Coronary artery (tissue), 2 donors: ENCODE data around the gene CTAGE1.

Experiments
- DNase-seq: peaks from one replicate; pipeline ENCODE4 v3.0.0-alpha.2; 2017; ENCODE audit warnings: low spot score
- H3K27ac ChIP-seq, 2 donors: fragments of 200-600 bp; sonication (generic); one replicate each; pipeline ENCODE4 v1.5.1; 2016 to 2019
- H3K4me3 ChIP-seq: fragments of 200-600 bp; sonication (generic); 2 replicates; pipeline ENCODE4 v1.5.1; 2016; ENCODE audit warnings: mild to moderate bottlenecking, moderate library complexity
- TF ChIP-seq, protein P1 (sequence below): fragments of 200-600 bp; sonication (generic); IDR thresholded peaks from one replicate; pipeline ENCODE4 v1.5.1; 2019; ENCODE audit warnings: antibody characterized with exemption

CTAGE1 gene

DNA sequence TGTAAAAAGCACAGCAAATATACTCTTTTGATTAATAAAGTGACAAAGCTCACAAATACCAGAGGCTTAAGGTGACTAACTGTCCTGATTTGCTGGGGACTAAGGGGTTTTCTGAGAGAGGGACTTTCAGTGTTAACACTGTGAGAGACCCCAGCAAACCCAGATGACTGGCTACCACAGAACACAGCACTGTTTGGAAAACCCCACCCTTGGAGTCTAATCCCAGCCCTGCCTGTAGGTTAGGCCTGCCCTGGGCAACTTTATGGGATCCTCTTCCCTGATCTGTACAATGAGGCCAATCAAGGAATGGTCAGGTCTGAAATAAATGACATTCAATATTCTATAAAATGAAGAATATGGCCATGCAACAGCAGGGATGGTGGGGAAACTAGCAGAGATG is 30.5 kb upstream of the CTAGE1 start:
- no peak overlapping the region for H3K27ac ChIP-seq
- TF ChIP-seq, protein P1, sequence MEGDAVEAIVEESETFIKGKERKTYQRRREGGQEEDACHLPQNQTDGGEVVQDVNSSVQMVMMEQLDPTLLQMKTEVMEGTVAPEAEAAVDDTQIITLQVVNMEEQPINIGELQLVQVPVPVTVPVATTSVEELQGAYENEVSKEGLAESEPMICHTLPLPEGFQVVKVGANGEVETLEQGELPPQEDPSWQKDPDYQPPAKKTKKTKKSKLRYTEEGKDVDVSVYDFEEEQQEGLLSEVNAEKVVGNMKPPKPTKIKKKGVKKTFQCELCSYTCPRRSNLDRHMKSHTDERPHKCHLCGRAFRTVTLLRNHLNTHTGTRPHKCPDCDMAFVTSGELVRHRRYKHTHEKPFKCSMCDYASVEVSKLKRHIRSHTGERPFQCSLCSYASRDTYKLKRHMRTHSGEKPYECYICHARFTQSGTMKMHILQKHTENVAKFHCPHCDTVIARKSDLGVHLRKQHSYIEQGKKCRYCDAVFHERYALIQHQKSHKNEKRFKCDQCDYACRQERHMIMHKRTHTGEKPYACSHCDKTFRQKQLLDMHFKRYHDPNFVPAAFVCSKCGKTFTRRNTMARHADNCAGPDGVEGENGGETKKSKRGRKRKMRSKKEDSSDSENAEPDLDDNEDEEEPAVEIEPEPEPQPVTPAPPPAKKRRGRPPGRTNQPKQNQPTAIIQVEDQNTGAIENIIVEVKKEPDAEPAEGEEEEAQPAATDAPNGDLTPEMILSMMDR: no peak
- no peak for DNase-seq

DNA sequence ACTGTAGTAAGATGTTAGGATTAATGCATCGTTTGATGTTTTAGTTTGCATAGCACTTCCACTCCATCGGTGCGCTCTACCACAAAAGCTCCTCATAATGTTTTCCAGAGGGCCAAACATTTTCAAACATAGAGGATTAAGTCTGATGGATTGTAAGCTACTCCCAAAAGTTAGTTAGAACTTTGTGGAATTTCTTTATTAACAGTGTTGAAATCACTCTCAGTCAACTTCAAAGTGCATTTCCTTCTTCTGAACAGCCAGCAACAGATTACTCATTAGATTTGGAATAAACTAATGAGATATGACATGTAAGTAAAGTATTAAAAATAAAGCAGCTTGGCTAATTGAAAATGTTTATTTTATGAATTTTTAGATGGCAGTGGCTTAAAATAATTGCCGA is 30.1 kb upstream of the CTAGE1 start:
- H3K4me3 ChIP-seq: no peak overlapping the region

More for the DNA sequence above, 30.5 kb upstream of the CTAGE1 start:
- H3K4me3 ChIP-seq: no peak overlapping the region

GRCh38 chr18:22446911-22447310 is 29.2 kb upstream of the CTAGE1 start:
- TF ChIP-seq, protein P1: no peak
- Histone ChIP-seq H3K27ac (no peak overlapping the region), H3K4me3 (no peak overlapping the region)
- DNase-seq: no peak

More for the DNA sequence above, 30.1 kb upstream of the CTAGE1 start:
- TF ChIP-seq, protein P1: no peak
- no peak overlapping the region for H3K27ac ChIP-seq
- DNase-seq: no peak

DNA sequence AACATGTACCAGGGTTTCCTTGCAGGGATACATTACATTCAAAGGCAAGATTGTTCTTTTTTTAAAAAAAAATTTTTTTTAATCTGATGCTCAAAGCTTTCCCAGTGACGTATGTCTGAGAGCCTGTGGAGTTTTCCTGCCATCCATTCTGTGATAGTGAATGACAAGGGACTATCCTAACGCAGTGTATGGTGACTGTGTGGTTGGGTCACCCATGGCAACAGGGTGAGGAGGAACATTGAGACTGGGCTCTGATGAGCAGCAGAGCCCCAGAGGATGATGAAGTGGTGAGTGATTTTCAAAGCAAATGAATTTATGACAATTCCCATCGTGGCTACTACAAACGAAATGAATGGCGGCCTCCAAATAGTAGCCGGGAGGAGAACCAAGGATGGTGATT is 28.6 kb upstream of the CTAGE1 start:
- TF ChIP-seq, protein P1: no peak
- no peak overlapping the region for H3K27ac ChIP-seq
- DNase-seq: no peak
- H3K4me3 ChIP-seq: no peak overlapping the region

DNA sequence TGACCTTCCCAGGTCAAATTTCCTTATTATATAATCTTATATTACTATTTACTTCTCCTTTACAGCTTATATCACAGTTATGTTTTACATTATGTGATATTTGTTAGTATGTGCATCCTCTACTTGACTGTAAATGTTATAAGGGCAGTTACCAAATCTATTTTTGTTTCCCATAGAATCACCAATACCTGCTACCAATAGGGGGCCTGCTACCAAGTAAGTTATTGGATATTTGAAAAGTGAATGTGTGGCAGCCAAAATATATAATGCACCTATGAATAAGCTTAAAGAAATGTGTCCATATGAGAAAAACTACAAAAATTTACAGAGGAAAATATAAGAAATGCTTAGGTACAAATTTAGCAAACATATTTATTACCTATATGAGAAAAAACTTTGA is 23.9 kb upstream of the CTAGE1 start:
- no peak overlapping the region for H3K27ac ChIP-seq
- TF ChIP-seq, protein P1: no peak
- no peak overlapping the region for H3K4me3 ChIP-seq
- no peak for DNase-seq

DNA sequence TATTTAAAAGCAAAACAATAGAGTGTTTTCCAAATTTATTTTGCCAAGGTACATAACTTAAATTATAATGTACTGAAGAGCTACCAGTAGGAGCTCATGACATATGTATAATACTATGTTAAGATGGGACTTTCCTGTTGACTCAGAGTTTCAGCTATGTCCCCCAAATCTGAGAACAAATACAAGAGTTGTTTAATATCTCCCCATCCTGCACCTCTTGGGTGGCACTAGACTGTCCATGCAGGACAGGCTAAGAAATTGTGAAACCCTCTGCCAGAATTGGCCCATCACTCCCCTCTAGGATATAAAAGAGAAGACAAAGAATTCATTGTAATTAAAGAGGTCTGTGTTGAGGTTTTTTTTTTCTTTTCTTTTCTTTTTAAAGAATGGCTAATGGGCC is 21.7 kb upstream of the CTAGE1 start:
- TF ChIP-seq, protein P1: no peak
- no peak for DNase-seq
- no peak overlapping the region for H3K27ac ChIP-seq

DNA sequence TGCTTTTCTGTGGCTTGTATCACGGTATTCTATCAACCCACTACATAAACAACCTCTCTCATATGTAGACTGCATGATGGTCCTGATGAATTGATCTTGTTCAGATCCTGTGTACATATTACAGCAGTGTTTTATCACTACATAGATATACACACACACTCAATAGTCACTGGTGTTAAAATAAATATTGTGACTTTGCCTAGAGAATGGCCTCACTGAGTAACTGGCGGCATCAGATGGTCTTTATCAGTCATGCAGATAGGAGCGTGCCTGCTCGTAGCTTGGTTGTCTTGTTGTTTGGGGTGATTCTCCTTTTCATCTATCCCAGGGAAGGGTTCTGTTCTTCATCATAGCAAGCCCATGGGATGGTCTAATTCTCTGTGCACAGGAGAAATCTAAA is 18.4 kb upstream of the CTAGE1 start:
- no peak overlapping the region for H3K4me3 ChIP-seq
- DNase-seq: no peak
- no peak overlapping the region for H3K27ac ChIP-seq
- TF ChIP-seq, protein P1: no peak

More for the DNA sequence above, 21.7 kb upstream of the CTAGE1 start:
- no peak overlapping the region for H3K4me3 ChIP-seq
